Measurements from ENCODE around the gene ERC2. TPM values are rescaled to one million over a fixed set of nuclear protein-coding genes. Genes with fewer than 3 reads are reported as not detected.

ERC2 gene
- total and polyA plus RNA-seq, 2 of the 13 experiments (the other 11 are each of a cell fraction or from before 2014, with no cell fraction given), result 0.16 to 0.22 TPM

DNA sequence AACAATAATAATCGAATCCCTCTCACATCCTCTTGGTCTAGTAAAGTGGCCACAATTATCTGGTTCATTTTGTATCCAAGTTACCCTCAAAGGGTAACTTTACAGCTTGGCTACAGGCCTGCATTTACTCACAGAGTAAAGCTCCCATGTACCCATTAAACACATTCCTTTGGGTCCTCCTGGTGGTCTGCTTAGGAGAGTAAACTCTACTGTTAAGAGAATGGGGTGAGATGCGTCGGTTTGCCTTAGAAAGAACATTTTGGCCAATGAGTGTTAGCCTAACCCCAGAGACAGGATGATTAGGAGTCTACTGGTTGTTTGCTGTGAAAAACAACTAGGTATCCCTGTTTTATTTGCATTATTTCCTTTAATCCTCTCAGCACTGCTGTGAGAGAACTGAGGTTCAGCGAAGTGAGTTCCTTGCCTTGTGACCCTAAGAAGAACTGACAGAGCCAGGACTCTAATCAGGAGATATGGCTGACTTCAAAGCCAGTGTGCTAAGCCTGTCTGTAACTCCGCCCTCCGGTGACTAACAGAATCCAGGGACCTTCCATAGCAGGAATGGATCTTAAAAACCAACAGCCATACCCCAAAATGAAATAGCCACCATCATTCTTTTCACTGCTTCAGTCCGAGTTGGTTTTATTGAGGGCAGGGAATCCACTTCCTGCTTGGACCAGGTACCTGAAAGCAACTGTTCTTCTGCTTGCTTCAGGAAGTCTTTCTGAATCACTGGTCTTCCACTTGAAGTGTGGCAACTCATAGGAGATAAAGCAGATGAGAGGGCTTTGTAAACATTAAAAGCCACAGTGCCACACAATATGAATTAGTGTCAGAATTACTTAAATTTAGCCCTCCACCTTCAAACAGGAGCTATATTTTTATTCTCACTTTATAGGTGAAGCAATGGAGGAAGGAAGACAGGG, 663.8 kb downstream of the ERC2 start:
- Histone ChIP-seq H3K4me3 (replicated peaks in 1 of 3; ENCODE audit: insufficient read depth in 1 of 3, low read depth in 2 of 3, low read length in 3 of 3) (no peak overlapping the region), H2AFZ (ENCODE audit: low read length) (no peak overlapping the region), H3K4me1 (ENCODE audit: insufficient read depth, low read length) (no peaks in the 10 kb centered on the region), H3K36me3 (replicated peaks in 1 of 2; ENCODE audit: control insufficient read depth in 1 of 2, insufficient read depth in 2 of 2, low read length in 2 of 2) (no peaks in the 10 kb centered on the region), H3K79me2 (ENCODE audit: insufficient read depth, low read length) (no peaks in the 10 kb centered on the region), H3K27ac (ENCODE audit: extremely low read length, insufficient read depth, low read length) (no peak overlapping the region), H4K20me1 (ENCODE audit: insufficient read depth, low read length) (no peaks in the 10 kb centered on the region), H3K27me3 (ENCODE audit: control insufficient read depth in 1 of 2, insufficient read depth in 2 of 2, low read length in 2 of 2) (no peaks in the 10 kb centered on the region), H3K9me3 (ENCODE audit: low read length) (no peaks in the 10 kb centered on the region), H3K4me2 (ENCODE audit: low read depth, low read length) (no peak overlapping the region), H3K9ac (ENCODE audit: insufficient read depth, low read depth, low read length) (no peak overlapping the region)
- no peak for FAIRE-seq
- DNase-seq (ENCODE audit: low spot score), result no peak
- in situ Hi-C loops (cut with HindIII; ENCODE audit: extremely low pct_ligation_motif_present, low pct_unique_long_range_greater_than_20kb) (no loop called here), intact Hi-C loops (cut with micrococcal nuclease; ENCODE audit: unreplicated experiment) (no loop called here)
- no TSS peak for BruUV-seq (replicated peaks)
- CTCF ChIA-PET (ENCODE audit: low intra/inter-chr PET ratio, low total read pairs), result no interaction called here
- ATAC-seq, result no peak
- POLR2A ChIA-PET, result no interaction called here
- 2% methylated on average over 3 of the region's 7 CpGs for WGBS (ENCODE audit: low lambda C conversion rate)
- TF ChIP-seq TGIF2 (CRISPR knock-in tag; IDR thresholded peaks at IDR 0.05) (no peak), RFXAP (CRISPR knock-in tag; IDR thresholded peaks at IDR 0.05; ENCODE audit: borderline replicate concordance) (no peak), EEA1 (CRISPR knock-in tag; IDR thresholded peaks at IDR 0.05; ENCODE audit: borderline replicate concordance) (no peak), DR1 (CRISPR knock-in tag; IDR thresholded peaks at IDR 0.05) (no peak), TRIM24 (CRISPR knock-in tag; IDR thresholded peaks at IDR 0.05) (no peak), ATAD3A (CRISPR knock-in tag; IDR thresholded peaks at IDR 0.05) (no peak), ZNF562 (CRISPR knock-in tag; IDR thresholded peaks at IDR 0.05; ENCODE audit: borderline replicate concordance) (no peak), ZNF30 (CRISPR knock-in tag; IDR thresholded peaks at IDR 0.05) (no peak), RXRB (CRISPR knock-in tag; IDR thresholded peaks at IDR 0.05; ENCODE audit: borderline replicate concordance) (no peak), HES4 (CRISPR knock-in tag; IDR thresholded peaks at IDR 0.05; ENCODE audit: borderline replicate concordance) (no peak), JUNB (CRISPR knock-in tag; IDR thresholded peaks at IDR 0.05; ENCODE audit: borderline replicate concordance) (no peak), ZNF446 (CRISPR knock-in tag; IDR thresholded peaks at IDR 0.05) (no peak), PAWR (CRISPR knock-in tag; IDR thresholded peaks at IDR 0.05; ENCODE audit: borderline replicate concordance) (no peak), TAF1 (CRISPR knock-in tag; IDR thresholded peaks at IDR 0.05) (no peak)
- TF ChIP-seq, protein P1, sequence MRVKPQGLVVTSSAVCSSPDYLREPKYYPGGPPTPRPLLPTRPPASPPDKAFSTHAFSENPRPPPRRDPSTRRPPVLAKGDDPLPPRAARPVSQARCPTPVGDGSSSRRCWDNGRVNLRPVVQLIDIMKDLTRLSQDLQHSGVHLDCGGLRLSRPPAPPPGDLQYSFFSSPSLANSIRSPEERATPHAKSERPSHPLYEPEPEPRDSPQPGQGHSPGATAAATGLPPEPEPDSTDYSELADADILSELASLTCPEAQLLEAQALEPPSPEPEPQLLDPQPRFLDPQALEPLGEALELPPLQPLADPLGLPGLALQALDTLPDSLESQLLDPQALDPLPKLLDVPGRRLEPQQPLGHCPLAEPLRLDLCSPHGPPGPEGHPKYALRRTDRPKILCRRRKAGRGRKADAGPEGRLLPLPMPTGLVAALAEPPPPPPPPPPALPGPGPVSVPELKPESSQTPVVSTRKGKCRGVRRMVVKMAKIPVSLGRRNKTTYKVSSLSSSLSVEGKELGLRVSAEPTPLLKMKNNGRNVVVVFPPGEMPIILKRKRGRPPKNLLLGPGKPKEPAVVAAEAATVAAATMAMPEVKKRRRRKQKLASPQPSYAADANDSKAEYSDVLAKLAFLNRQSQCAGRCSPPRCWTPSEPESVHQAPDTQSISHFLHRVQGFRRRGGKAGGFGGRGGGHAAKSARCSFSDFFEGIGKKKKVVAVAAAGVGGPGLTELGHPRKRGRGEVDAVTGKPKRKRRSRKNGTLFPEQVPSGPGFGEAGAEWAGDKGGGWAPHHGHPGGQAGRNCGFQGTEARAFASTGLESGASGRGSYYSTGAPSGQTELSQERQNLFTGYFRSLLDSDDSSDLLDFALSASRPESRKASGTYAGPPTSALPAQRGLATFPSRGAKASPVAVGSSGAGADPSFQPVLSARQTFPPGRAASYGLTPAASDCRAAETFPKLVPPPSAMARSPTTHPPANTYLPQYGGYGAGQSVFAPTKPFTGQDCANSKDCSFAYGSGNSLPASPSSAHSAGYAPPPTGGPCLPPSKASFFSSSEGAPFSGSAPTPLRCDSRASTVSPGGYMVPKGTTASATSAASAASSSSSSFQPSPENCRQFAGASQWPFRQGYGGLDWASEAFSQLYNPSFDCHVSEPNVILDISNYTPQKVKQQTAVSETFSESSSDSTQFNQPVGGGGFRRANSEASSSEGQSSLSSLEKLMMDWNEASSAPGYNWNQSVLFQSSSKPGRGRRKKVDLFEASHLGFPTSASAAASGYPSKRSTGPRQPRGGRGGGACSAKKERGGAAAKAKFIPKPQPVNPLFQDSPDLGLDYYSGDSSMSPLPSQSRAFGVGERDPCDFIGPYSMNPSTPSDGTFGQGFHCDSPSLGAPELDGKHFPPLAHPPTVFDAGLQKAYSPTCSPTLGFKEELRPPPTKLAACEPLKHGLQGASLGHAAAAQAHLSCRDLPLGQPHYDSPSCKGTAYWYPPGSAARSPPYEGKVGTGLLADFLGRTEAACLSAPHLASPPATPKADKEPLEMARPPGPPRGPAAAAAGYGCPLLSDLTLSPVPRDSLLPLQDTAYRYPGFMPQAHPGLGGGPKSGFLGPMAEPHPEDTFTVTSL (CRISPR knock-in tag; IDR thresholded peaks at IDR 0.05; ENCODE audit: borderline replicate concordance), result no peak
